Kidney (tissue), 14 donors: ENCODE results near the gene ZNF219. TPM values are rescaled to one million over a fixed set of nuclear protein-coding genes. Genes with fewer than 3 reads are reported as not detected.

ENCODE experiments used
- DNase-seq, 5 donors: peaks; one replicate each; pipeline ENCODE4 v3.0.0-alpha.2; 2013 to 2020
- FAIRE-seq: peaks from 2 replicates; lab custom pipeline; 2012; peaks lifted over from hg19 to GRCh38; lab: Jason Lieb, UNC
- H3K27ac ChIP-seq, 2 donors: one replicate each; pipeline ENCODE4 v1.7.0; 2013; ENCODE audit warnings: low read depth in 2 of 2, low read length in 2 of 2, inconsistent platforms in 1 of 2
- H3K27me3 ChIP-seq: one replicate; pipeline ENCODE4 v1.7.1; 2013; ENCODE audit warnings: low read length, inconsistent platforms; ENCODE audit not compliant: control insufficient read depth, insufficient read depth
- H3K36me3 ChIP-seq, 3 donors: one replicate each; pipeline versions ENCODE4 v1.7.0 to v1.7.1; 2013; ENCODE audit warnings: low read length in 3 of 3, control low read depth in 1 of 3, inconsistent platforms in 1 of 3; ENCODE audit not compliant: insufficient read depth in 3 of 3, control insufficient read depth in 2 of 3
- H3K4me1 ChIP-seq, 3 donors: one replicate each; pipeline versions ENCODE4 v1.7.0 to v1.7.1; 2013; ENCODE audit warnings: low read length in 3 of 3, inconsistent platforms in 1 of 3, low read depth in 1 of 3; ENCODE audit not compliant: control insufficient read depth in 2 of 3, insufficient read depth in 2 of 3
- H3K4me3 ChIP-seq, 3 donors: one replicate each; pipeline versions ENCODE4 v1.7.0 to v1.8.1; 2013; ENCODE audit warnings: low read length in 3 of 3, control low read depth in 1 of 3, inconsistent platforms in 1 of 3
- H3K9ac ChIP-seq, 3 donors: one replicate each; pipeline versions ENCODE4 v1.7.0 to v1.7.1; 2013; ENCODE audit warnings: low read length in 3 of 3, control low read depth in 1 of 3, inconsistent platforms in 1 of 3
- H3K9me3 ChIP-seq, 3 donors: one replicate each; pipeline versions ENCODE4 v1.7.0 to v1.7.1; 2013; ENCODE audit warnings: low read length in 3 of 3, control low read depth in 1 of 3, inconsistent platforms in 1 of 3; ENCODE audit not compliant: control insufficient read depth in 2 of 3, insufficient read depth in 1 of 3
- intact Hi-C: fragments of 100-400 bp; cut with DNase I; formaldehyde crosslinking; loops from one replicate; pipeline ENCODE4 v1.11.1; 2022
- polyA plus RNA-seq: library from polyadenylated mRNA; stranded (reverse); fragments of 350-450 nt; fragmentation: Illumina TruSeq; extraction: RNeasy Lipid Tissue Mini Kit (QIAGEN cat#74804); gene quantifications from one replicate; pipeline ENCODE4 v1.2.3, GENCODE V29; 2014; ENCODE audit warnings: low read depth, low replicate concordance; ENCODE audit not compliant: insufficient read depth
- total RNA-seq: library from RNA; stranded (reverse); fragmentation: NEBNext Ultra II Directional; extraction: Animal tissue kit (Norgen Biotek cat#: 25700); gene quantifications from one replicate; pipeline ENCODE4 v1.2.1, GENCODE V29; 2021
- TF ChIP-seq, protein P1 (sequence below): IDR thresholded peaks from 3 replicates; pipeline ENCODE4 v1.5.1; 2012; ENCODE audit warnings: mild to moderate bottlenecking, moderate library complexity, borderline replicate concordance; ENCODE audit not compliant: insufficient read depth; ENCODE audit errors: extremely low read depth
- donor health status: control.
- donor health status: control.
- donor health status: control.
- donor health status: control.
- donor health status: control.
- donor health status: DM: yes; HTN: yes; CAD: no.
- donor health status: Normal renal cell carcinoma (clear cell type).

Gene ZNF219
- total and polyA plus RNA-seq, 2 donors from 2014 or later = 12.6 to 24.6 TPM

DNA sequence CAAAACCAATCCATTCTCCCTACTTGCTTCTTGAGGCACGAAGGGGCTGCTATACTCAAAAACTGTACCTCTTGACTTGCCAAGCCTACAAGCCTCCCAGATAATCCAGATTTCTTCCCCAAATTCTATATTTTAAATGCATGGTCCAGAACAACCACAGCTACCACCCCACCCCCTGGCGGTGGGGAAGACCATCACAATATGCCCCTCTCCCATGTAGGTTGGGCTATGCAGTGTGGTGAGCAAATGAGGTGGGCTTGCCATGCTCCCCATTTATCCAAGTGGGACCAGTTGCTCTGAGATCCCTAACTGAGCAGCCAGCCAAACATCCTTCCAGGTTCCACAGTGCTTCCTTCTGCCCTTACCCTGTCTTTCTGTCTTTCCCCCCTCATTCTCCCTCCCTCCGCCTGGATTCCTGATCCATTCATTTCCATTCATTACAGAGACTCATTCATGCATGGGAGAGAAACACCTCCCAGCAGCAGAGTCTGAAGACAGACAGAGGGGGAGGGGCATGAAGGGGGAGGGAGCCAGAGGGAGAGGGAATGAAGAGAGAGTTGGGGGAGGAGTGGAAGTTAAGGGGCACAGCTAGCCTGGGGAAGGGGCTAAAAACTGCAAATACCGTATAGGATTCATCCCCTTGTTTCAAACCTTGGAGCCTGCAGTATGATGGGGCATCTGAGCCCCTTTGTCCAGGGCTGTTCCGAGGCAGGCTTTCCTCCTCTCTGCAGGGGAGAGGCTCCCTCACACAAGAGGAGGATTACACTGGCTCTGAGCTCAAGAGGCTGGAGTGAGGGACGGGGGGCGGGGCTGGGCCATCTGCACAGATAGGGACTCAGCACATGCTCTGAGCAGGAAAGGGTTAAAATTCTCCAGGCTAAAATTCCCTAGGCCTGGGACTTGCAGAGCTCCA is 4.4 kb downstream of the ZNF219 start:
- FAIRE-seq (no peak), DNase-seq (peak in 4 of 5 donors; percentile 87 to 95 (median 92))
- H3K4me3 ChIP-seq = no peak overlapping the region
- no peaks in the 10 kb centered on the region for H3K27me3 ChIP-seq
- peaks cover 7 to 19% (median 7%) of the 10 kb centered on the region in 3 donors for H3K4me1 ChIP-seq
- H3K36me3 ChIP-seq = peaks cover 0 to 4% (median 0%) of the 10 kb centered on the region in 3 donors
- H3K27ac ChIP-seq = no peak overlapping the region
- no peak overlapping the region for H3K9ac ChIP-seq
- no peaks in the 10 kb centered on the region for H3K9me3 ChIP-seq
- TF ChIP-seq, protein P1, sequence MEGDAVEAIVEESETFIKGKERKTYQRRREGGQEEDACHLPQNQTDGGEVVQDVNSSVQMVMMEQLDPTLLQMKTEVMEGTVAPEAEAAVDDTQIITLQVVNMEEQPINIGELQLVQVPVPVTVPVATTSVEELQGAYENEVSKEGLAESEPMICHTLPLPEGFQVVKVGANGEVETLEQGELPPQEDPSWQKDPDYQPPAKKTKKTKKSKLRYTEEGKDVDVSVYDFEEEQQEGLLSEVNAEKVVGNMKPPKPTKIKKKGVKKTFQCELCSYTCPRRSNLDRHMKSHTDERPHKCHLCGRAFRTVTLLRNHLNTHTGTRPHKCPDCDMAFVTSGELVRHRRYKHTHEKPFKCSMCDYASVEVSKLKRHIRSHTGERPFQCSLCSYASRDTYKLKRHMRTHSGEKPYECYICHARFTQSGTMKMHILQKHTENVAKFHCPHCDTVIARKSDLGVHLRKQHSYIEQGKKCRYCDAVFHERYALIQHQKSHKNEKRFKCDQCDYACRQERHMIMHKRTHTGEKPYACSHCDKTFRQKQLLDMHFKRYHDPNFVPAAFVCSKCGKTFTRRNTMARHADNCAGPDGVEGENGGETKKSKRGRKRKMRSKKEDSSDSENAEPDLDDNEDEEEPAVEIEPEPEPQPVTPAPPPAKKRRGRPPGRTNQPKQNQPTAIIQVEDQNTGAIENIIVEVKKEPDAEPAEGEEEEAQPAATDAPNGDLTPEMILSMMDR = no peak
- intact Hi-C loops = no loop called here

DNA sequence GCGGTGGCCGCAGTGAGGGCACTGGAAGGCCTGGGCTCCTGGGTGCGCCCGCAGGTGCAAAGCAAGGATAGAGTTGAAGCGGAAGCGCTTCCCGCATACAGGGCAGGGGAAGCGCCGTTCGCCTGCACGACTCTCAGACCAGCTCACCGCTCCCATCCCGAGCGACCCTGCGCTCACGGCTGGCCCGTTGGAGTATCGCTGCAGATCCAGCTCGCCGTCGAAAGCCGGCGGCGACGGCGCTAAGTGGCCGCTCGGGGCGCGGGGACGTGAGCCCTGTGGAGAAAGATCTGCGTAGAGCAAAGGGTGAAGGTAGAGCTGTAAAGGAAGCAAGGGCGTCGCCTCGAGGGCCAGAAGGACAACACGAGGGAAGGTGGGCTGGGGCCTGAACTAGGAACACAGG is 5.4 kb downstream of the ZNF219 start:
- DNase-seq (peak in 1 of 5 donors; percentile 77), FAIRE-seq (no peak)
- Histone ChIP-seq H3K4me3 (no peak overlapping the region), H3K27ac (no peak overlapping the region), H3K27me3 (no peaks in the 10 kb centered on the region), H3K4me1 (peaks cover 5 to 19% (median 7%) of the 10 kb centered on the region in 3 donors), H3K9me3 (no peaks in the 10 kb centered on the region), H3K36me3 (peaks cover 0 to 4% (median 2%) of the 10 kb centered on the region in 3 donors), H3K9ac (no peak overlapping the region)
- intact Hi-C loops = no loop called here
- TF ChIP-seq, protein P1 = no peak

DNA sequence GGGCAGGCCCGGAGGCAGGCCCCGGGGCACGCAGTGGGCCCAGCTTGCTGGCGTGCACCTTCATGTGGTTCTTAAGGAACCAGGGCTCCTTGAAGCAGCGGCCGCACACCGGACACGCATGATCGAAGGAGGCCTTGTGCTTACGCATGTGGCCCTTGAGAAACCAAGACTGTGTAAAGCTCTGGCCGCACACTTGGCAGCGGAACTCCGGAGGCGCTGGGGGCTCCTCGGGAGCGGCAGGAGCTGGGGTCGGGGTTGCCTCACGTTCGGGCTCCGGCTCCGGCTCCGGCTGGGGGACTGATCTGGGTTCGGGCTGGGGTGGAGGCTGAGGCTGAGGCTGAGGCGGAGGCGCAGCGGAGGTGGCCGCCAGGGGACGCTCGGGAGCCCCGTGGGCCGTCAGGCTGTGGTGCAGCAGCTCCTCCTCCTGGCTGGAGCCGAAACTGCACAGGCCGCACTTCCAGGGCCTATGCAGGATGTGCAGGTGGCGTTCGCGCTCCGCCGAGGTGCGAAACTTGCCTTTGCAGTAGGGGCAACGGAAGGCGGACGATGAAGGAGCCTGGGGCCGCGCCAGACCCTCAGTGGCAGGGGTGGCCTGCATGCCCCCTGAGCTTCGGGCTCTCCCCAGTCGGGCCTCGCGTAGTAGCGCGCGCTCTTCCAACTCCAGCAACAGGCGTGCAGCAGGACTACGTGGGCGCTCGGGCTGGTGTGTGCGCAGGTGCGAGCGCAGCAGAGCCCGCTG is 6.0 kb downstream of the ZNF219 start:
- Histone ChIP-seq H3K27me3 (no peaks in the 10 kb centered on the region), H3K9ac (no peak overlapping the region), H3K27ac (no peak overlapping the region), H3K36me3 (peaks cover 0 to 4% (median 2%) of the 10 kb centered on the region in 3 donors), H3K4me3 (no peak overlapping the region), H3K9me3 (no peaks in the 10 kb centered on the region), H3K4me1 (peaks cover 5 to 19% (median 7%) of the 10 kb centered on the region in 3 donors)
- DNase-seq = peak; percentile 73 to 94 (median 83)
- TF ChIP-seq, protein P1 = peak; percentile 100
- intact Hi-C loops = no loop called here
- FAIRE-seq = no peak
